GM06990 (cell line): Measurements from ENCODE around the gene SLC9A9.
A peak's percentile ranks its signal among the peaks of the same experiment; 100 is the strongest.
"Not testable (repeated sequence)": the region's sequence is repeated elsewhere in the genome, so short reads cannot be mapped to it uniquely, and the experiment has no call there.

Experiments
- DNase-seq: peaks from one replicate; pipeline ENCODE4 v3.0.0-alpha.2; 2011; ENCODE audit not compliant: insufficient read length; ENCODE audit errors: extremely low read depth
- H3K27me3 ChIP-seq: replicated peaks from 2 replicates; pipeline ENCODE4 v1.6.0; 2011; ENCODE audit warnings: low read length; ENCODE audit not compliant: control insufficient read depth, insufficient read depth
- H3K36me3 ChIP-seq: 2 replicates; pipeline ENCODE4 v1.5.1; 2011; ENCODE audit warnings: low read length; ENCODE audit not compliant: control insufficient read depth, insufficient read depth
- H3K4me3 ChIP-seq: replicated peaks from 2 replicates; pipeline ENCODE4 v1.5.1; 2011; ENCODE audit warnings: low read depth, mild to moderate bottlenecking, control low read depth, low read length
- TF ChIP-seq, protein P1 (sequence below): IDR thresholded peaks from 2 replicates; pipeline ENCODE4 v1.5.1; 2011; ENCODE audit warnings: low read length, control low read depth, mild to moderate bottlenecking, inconsistent platforms; ENCODE audit not compliant: insufficient read depth, poor library complexity, severe bottlenecking

SLC9A9 gene

GRCh38 chr3:143888166-143888565 lies 39.9 kb upstream of the SLC9A9 start:
- TF ChIP-seq, protein P1, sequence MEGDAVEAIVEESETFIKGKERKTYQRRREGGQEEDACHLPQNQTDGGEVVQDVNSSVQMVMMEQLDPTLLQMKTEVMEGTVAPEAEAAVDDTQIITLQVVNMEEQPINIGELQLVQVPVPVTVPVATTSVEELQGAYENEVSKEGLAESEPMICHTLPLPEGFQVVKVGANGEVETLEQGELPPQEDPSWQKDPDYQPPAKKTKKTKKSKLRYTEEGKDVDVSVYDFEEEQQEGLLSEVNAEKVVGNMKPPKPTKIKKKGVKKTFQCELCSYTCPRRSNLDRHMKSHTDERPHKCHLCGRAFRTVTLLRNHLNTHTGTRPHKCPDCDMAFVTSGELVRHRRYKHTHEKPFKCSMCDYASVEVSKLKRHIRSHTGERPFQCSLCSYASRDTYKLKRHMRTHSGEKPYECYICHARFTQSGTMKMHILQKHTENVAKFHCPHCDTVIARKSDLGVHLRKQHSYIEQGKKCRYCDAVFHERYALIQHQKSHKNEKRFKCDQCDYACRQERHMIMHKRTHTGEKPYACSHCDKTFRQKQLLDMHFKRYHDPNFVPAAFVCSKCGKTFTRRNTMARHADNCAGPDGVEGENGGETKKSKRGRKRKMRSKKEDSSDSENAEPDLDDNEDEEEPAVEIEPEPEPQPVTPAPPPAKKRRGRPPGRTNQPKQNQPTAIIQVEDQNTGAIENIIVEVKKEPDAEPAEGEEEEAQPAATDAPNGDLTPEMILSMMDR: no peak
- no peaks in the 10 kb centered on the region for H3K36me3 ChIP-seq
- no peaks in the 10 kb centered on the region for H3K27me3 ChIP-seq
- H3K4me3 ChIP-seq: no peak overlapping the region
- no peak for DNase-seq

- no peak overlapping the region for H3K4me3 ChIP-seq
- peak; percentile 22 for DNase-seq
- no peaks in the 10 kb centered on the region for H3K36me3 ChIP-seq
- TF ChIP-seq, protein P1: peak; percentile 85
- H3K27me3 ChIP-seq: no peaks in the 10 kb centered on the region
These were observed 37.6 kb upstream of the SLC9A9 start for GRCh38 chr3:143885780-143886427.

GRCh38 chr3:143884861-143885260 lies 36.6 kb upstream of the SLC9A9 start:
- TF ChIP-seq, protein P1: no peak
- DNase-seq: no peak
- H3K27me3 ChIP-seq: no peaks in the 10 kb centered on the region
- H3K36me3 ChIP-seq: no peaks in the 10 kb centered on the region
- H3K4me3 ChIP-seq: no peak overlapping the region

DNA sequence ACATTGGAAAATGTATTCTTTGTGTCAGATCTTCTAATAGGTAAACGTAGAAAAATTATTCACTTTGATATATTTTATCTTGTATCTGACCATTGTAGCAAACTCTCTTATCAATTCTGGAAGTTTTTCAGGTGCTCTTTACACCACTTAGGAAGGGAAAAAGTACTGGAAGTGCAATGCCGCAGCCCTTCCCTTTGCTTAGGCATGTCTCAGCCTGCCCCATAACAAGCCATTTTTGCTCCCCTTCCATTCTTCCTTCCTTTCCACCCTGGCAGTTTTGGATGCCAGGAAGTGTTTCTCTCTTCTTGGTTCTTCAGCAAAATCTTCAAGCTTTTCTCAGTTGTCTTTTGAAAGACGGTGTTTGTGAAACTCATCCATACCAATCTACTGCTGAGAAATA lies 34.9 kb upstream of the SLC9A9 start:
- TF ChIP-seq, protein P1: no peak
- Histone ChIP-seq H3K36me3 (no peaks in the 10 kb centered on the region), H3K27me3 (no peaks in the 10 kb centered on the region), H3K4me3 (no peak overlapping the region)
- no peak for DNase-seq

- DNase-seq: no peak
- TF ChIP-seq, protein P1: no peak
- H3K4me3 ChIP-seq: no peak overlapping the region
- H3K36me3 ChIP-seq: no peaks in the 10 kb centered on the region
- no peaks in the 10 kb centered on the region for H3K27me3 ChIP-seq
These were observed 32.8 kb upstream of the SLC9A9 start for GRCh38 chr3:143881095-143881494.

GRCh38 chr3:143875546-143875945 lies 27.3 kb upstream of the SLC9A9 start:
- Histone ChIP-seq H3K4me3 (no peak overlapping the region), H3K36me3 (no peaks in the 10 kb centered on the region), H3K27me3 (no peaks in the 10 kb centered on the region)
- TF ChIP-seq, protein P1: no peak
- no peak for DNase-seq

GRCh38 chr3:143873553-143873952 lies 25.3 kb upstream of the SLC9A9 start:
- H3K4me3 ChIP-seq, DNase-seq, H3K27me3 ChIP-seq, H3K36me3 ChIP-seq: not testable (repeated sequence)
